HCT116 (cell line): Measurements from ENCODE around the gene TTYH3. TPM values are rescaled to one million over a fixed set of nuclear protein-coding genes. Genes with fewer than 3 reads are reported as not detected.
"Not testable (repeated sequence)": the region's sequence is repeated elsewhere in the genome, so short reads cannot be mapped to it uniquely, and the experiment has no call there.

Experiments
- ATAC-seq: fragments of 200-7000 bp; cut with Tn5 transposase; 2 replicates; pipeline ENCODE4 v1.9.1; 2020; ENCODE audit warnings: mild to moderate bottlenecking, moderate library complexity
- BruUV-seq: library from RNA; stranded (reverse); fragments of 400-500 nt; replicated peaks from 2 replicates; lab custom pipeline; 2021; lab: Mats Ljungman, UMichigan
- CTCF ChIA-PET: fragments of 300-600 bp; sonication (Branson Sonifier 250); formaldehyde crosslinking; loops from one replicate; lab custom pipeline; 2021; ENCODE audit warnings: antibody characterized with exemption; lab: Charles Lee
- POLR2A ChIA-PET: fragments of 300-600, 350-600 bp; sonication (Branson Sonifier 250); formaldehyde crosslinking; loops from one replicate; lab custom pipeline; 2021; ENCODE audit warnings: antibody characterized with exemption; lab: Charles Lee
- RAD21 ChIA-PET, 2 experiments: fragments of 300-600 bp; sonication (Branson Sonifier 250); formaldehyde crosslinking; loops; one replicate each; lab custom pipeline; 2023; ENCODE audit warnings: low total read pairs in 2 of 2; ENCODE audit not compliant: uncharacterized antibody in 2 of 2, unreplicated experiment in 2 of 2, low non-redundant PET in 1 of 2; lab: Charles Lee
- DNase-seq: peaks from one replicate; pipeline ENCODE4 v3.0.0-alpha.2; 2010; ENCODE audit warnings: low read depth, low spot score
- H2AFZ ChIP-seq: fragments of 200-600 bp; shearing (Covaris generic), sonication (generic); 2 replicates; pipeline ENCODE4 v1.6.1; 2017; ENCODE audit warnings: low read depth, mixed run types, mixed read lengths, antibody characterized with exemption, low read length; ENCODE audit not compliant: poor library complexity, severe bottlenecking
- H3K27ac ChIP-seq: 2 replicates; pipeline ENCODE4 v1.5.1; 2012; ENCODE audit warnings: low read depth, low read length
- H3K27me3 ChIP-seq: fragments of 200-600 bp; sonication (generic); 2 replicates; pipeline ENCODE4 v1.6.1; 2016; ENCODE audit warnings: mixed run types, low read length, mixed read lengths; ENCODE audit not compliant: insufficient read depth
- H3K36me3 ChIP-seq, 2 experiments: fragments of 200-500 bp in 1 of 2; fragments of 200-600 bp in 1 of 2; sonication (Bioruptor generic) in 1 of 2; sonication (generic) in 1 of 2; 2 replicates each; pipeline versions ENCODE4 v1.5.1 to v1.6.1; 2014 to 2016; ENCODE audit warnings: low read length in 2 of 2, inconsistent platforms in 1 of 2, mixed read lengths in 1 of 2, mixed run types in 1 of 2; ENCODE audit not compliant: insufficient read depth in 2 of 2, control insufficient read depth in 1 of 2
- H3K4me1 ChIP-seq, 2 experiments: fragments of 200-600 bp in 1 of 2; sonication (generic) in 1 of 2; 2 replicates each; pipeline versions ENCODE4 v1.5.1 to v1.6.1; 2012 to 2017; ENCODE audit warnings: low read length in 2 of 2, inconsistent platforms in 1 of 2, mild to moderate bottlenecking in 1 of 2, mixed read lengths in 1 of 2, mixed run types in 1 of 2, moderate library complexity in 1 of 2; ENCODE audit not compliant: insufficient read depth in 2 of 2, control insufficient read depth in 1 of 2
- H3K4me2 ChIP-seq: fragments of 200-600 bp; sonication (generic); 2 replicates; pipeline ENCODE4 v1.6.1; 2017; ENCODE audit warnings: mixed run types, low read length, mixed read lengths
- H3K4me3 ChIP-seq, 2 experiments: fragments of 200-600 bp in 1 of 2; sonication (generic) in 1 of 2; replicated peaks in 1 of 2; 2 replicates each; pipeline ENCODE4 v1.5.1; 2011 to 2016; ENCODE audit warnings: low read length in 2 of 2, control low read depth in 1 of 2, low read depth in 1 of 2, mild to moderate bottlenecking in 1 of 2, mixed read lengths in 1 of 2, mixed run types in 1 of 2
- H3K79me2 ChIP-seq: fragments of 200-600 bp; sonication (generic); 2 replicates; pipeline ENCODE4 v1.6.1; 2017; ENCODE audit warnings: mild to moderate bottlenecking, mixed run types, low read length, moderate library complexity, mixed read lengths; ENCODE audit not compliant: insufficient read depth
- H3K9ac ChIP-seq: fragments of 200-600 bp; sonication (generic); 2 replicates; pipeline ENCODE4 v1.6.1; 2016; ENCODE audit warnings: low read length, mixed read lengths
- H3K9me2 ChIP-seq: fragments of 200-600 bp; sonication (generic), shearing (Covaris generic); 2 replicates; pipeline ENCODE4 v1.6.1; 2017; ENCODE audit warnings: mixed run types, mild to moderate bottlenecking, moderate library complexity; ENCODE audit not compliant: insufficient read depth
- H3K9me3 ChIP-seq, 2 experiments: fragments of 200-500 bp in 1 of 2; fragments of 200-600 bp in 1 of 2; sonication (Bioruptor generic) in 1 of 2; sonication (generic) in 1 of 2; 2 replicates each; pipeline ENCODE4 v1.6.1; 2014 to 2017; ENCODE audit warnings: low read length in 2 of 2, mixed read lengths in 2 of 2, inconsistent platforms in 1 of 2, low read depth in 1 of 2, mild to moderate bottlenecking in 1 of 2, mixed run types in 1 of 2, moderate library complexity in 1 of 2; ENCODE audit not compliant: control insufficient read depth in 1 of 2, insufficient read depth in 1 of 2
- H4K20me1 ChIP-seq: fragments of 200-600 bp; sonication (generic), shearing (Covaris generic); 2 replicates; pipeline ENCODE4 v1.6.1; 2017; ENCODE audit warnings: mixed run types, mild to moderate bottlenecking, moderate library complexity; ENCODE audit not compliant: insufficient read depth
- CEBPB ChIP-seq: IDR thresholded peaks from 2 replicates; pipeline ENCODE4 v1.6.1; 2012; ENCODE audit warnings: low read depth
- EGR1 ChIP-seq: IDR thresholded peaks from 2 replicates; pipeline ENCODE4 v1.6.1; 2012; ENCODE audit warnings: low read depth
- ELF1 ChIP-seq: IDR thresholded peaks from 2 replicates; pipeline ENCODE4 v1.6.1; 2012; ENCODE audit warnings: low read depth, borderline replicate concordance
- FOSL1 ChIP-seq: IDR thresholded peaks from 2 replicates; pipeline ENCODE4 v1.6.1; 2012; ENCODE audit warnings: low read depth
- SIN3A ChIP-seq: IDR thresholded peaks from 2 replicates; pipeline ENCODE4 v1.6.1; 2012; ENCODE audit warnings: low read depth
- YY1 ChIP-seq: IDR thresholded peaks from 2 replicates; pipeline ENCODE4 v1.6.1; 2011; ENCODE audit warnings: low read length, low read depth, moderate library complexity, mild to moderate bottlenecking; ENCODE audit not compliant: insufficient replicate concordance; ENCODE audit errors: extremely low read depth
- ZFX ChIP-seq: fragments of 450-650 bp; IDR thresholded peaks from 2 replicates; pipeline ENCODE4 v1.6.1; 2017
- ZNF274 ChIP-seq: fragments of 200-500 bp; sonication (Bioruptor generic); IDR thresholded peaks from 2 replicates; pipeline ENCODE4 v1.6.1; 2014; ENCODE audit warnings: mild to moderate bottlenecking, low read depth, low read length, inconsistent platforms
- intact Hi-C: fragments of 100-400 bp; cut with micrococcal nuclease; formaldehyde crosslinking; loops from 2 replicates; pipeline ENCODE4 v1.10.0; 2022
- total RNA-seq: library from RNA; stranded (reverse); gene quantifications from one replicate; pipeline ENCODE4 v1.2.1, GENCODE V29; 2021; ENCODE audit not compliant: unreplicated experiment
- TF ChIP-seq, protein P1 (sequence below): IDR thresholded peaks from 2 replicates; pipeline ENCODE4 v1.6.1; 2011; ENCODE audit warnings: mild to moderate bottlenecking, low read length, moderate library complexity; ENCODE audit not compliant: insufficient replicate concordance; ENCODE audit errors: extremely low read depth
- TF ChIP-seq, protein P2 (sequence below), 3 experiments: fragments of 200-600 bp in 1 of 3; sonication (generic) in 1 of 3; IDR thresholded peaks in 2 of 3; conservative IDR thresholded peaks in 1 of 3; 2 replicates each; pipeline ENCODE4 v1.5.1; 2012 to 2017; ENCODE audit warnings: low read depth in 2 of 3, low read length in 2 of 3, antibody characterized with exemption in 1 of 3, borderline replicate concordance in 1 of 3, control low read depth in 1 of 3, mild to moderate bottlenecking in 1 of 3, mixed read lengths in 1 of 3, mixed run types in 1 of 3, moderate library complexity in 1 of 3; ENCODE audit not compliant: insufficient read depth in 1 of 3
- TF ChIP-seq, protein P3 (sequence below): IDR thresholded peaks from 2 replicates; pipeline ENCODE4 v1.6.1; 2012
- TF ChIP-seq, protein P4 (sequence below): IDR thresholded peaks from 2 replicates; pipeline ENCODE4 v1.6.1; 2012; ENCODE audit warnings: low read depth

The TTYH3 gene
- total RNA-seq, 1 experiment from 2014 or later, result 40.3 TPM

DNA sequence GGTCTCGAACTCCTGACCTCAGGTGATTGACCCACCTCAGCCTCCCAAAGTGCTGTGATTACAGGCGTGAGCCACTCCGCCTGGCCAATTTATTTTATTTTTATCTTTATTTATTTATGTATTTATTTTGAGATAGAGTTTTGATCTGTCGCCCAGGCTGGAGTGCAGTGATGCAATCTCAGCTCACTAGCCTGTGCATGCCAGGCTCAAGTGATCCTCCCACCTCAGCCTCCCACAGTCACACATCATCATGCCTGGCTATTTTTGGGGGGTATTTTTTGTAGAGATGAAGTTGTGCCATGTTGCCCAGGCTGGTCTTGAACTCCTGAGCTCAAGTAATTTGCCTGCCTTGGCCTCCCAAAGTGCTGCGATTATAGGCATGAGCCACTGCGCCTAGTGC is 41.4 kb downstream of the TTYH3 start:
- BruUV-seq, POLR2A ChIA-PET, H3K9me3 ChIP-seq, H2AFZ ChIP-seq, H3K4me1 ChIP-seq, H3K9me2 ChIP-seq, H4K20me1 ChIP-seq, CTCF ChIA-PET, ATAC-seq, H3K9ac ChIP-seq, H3K36me3 ChIP-seq, intact Hi-C loops, H3K4me2 ChIP-seq, H3K27ac ChIP-seq, H3K27me3 ChIP-seq, H3K79me2 ChIP-seq, DNase-seq, RAD21 ChIA-PET, H3K4me3 ChIP-seq: not testable (repeated sequence)

DNA sequence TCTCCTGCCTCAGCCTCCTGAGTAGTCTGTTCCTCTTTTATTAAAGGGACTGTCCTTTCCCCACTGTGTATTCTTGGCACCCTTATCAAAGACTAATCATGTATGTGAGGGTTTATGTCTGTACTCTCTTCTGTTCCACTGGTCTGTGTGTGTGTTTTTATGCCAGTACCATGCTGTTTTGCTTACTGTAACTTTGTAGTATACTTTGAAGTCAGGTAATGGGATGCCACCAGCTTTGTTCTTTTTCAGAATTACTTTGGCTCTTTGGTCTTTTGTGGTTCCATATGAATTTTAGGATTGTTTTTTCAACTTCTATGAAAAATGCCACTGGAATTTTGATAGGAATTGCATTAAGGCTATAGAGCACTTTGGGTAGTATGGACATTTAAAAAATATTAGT is 42.1 kb downstream of the TTYH3 start:
- Histone ChIP-seq H2AFZ (no peak overlapping the region), H3K36me3 (no peaks in the 10 kb centered on the region), H3K27ac (no peak overlapping the region), H3K9me2 (no peaks in the 10 kb centered on the region), H3K27me3 (no peaks in the 10 kb centered on the region), H3K9me3 (no peaks in the 10 kb centered on the region), H3K4me2 (no peak overlapping the region), H4K20me1 (no peaks in the 10 kb centered on the region), H3K9ac (no peak overlapping the region), H3K4me1 (peaks cover 0 to 7% of the 10 kb centered on the region in 2 experiments; a peak in 1 of 4 replicates), H3K79me2 (no peaks in the 10 kb centered on the region), H3K4me3 (no peak overlapping the region)
- ATAC-seq (no peak), DNase-seq (no peak)
- intact Hi-C loops, result no loop called here
- ChIA-PET CTCF (no interaction called here), POLR2A (no interaction called here), RAD21 (no interaction called here)
- no TSS peak for BruUV-seq
- no peak for TF ChIP-seq ZNF274
- TF ChIP-seq CEBPB, result no peak
- no peak for TF ChIP-seq SIN3A
- TF ChIP-seq FOSL1, result no peak
- TF ChIP-seq, protein P1, sequence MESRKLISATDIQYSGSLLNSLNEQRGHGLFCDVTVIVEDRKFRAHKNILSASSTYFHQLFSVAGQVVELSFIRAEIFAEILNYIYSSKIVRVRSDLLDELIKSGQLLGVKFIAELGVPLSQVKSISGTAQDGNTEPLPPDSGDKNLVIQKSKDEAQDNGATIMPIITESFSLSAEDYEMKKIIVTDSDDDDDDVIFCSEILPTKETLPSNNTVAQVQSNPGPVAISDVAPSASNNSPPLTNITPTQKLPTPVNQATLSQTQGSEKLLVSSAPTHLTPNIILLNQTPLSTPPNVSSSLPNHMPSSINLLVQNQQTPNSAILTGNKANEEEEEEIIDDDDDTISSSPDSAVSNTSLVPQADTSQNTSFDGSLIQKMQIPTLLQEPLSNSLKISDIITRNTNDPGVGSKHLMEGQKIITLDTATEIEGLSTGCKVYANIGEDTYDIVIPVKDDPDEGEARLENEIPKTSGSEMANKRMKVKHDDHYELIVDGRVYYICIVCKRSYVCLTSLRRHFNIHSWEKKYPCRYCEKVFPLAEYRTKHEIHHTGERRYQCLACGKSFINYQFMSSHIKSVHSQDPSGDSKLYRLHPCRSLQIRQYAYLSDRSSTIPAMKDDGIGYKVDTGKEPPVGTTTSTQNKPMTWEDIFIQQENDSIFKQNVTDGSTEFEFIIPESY, result no peak
- no peak for TF ChIP-seq ELF1
- TF ChIP-seq, protein P2, sequence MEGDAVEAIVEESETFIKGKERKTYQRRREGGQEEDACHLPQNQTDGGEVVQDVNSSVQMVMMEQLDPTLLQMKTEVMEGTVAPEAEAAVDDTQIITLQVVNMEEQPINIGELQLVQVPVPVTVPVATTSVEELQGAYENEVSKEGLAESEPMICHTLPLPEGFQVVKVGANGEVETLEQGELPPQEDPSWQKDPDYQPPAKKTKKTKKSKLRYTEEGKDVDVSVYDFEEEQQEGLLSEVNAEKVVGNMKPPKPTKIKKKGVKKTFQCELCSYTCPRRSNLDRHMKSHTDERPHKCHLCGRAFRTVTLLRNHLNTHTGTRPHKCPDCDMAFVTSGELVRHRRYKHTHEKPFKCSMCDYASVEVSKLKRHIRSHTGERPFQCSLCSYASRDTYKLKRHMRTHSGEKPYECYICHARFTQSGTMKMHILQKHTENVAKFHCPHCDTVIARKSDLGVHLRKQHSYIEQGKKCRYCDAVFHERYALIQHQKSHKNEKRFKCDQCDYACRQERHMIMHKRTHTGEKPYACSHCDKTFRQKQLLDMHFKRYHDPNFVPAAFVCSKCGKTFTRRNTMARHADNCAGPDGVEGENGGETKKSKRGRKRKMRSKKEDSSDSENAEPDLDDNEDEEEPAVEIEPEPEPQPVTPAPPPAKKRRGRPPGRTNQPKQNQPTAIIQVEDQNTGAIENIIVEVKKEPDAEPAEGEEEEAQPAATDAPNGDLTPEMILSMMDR (IDR thresholded peaks at IDR 0.05 in 2 of 3, conservative IDR thresholded peaks at IDR 0.05 in 1 of 3; ENCODE audit: borderline replicate concordance in 1 of 3, insufficient read depth in 1 of 3, low read depth in 2 of 3, low read length in 2 of 3), result no peak
- TF ChIP-seq EGR1, result no peak
- TF ChIP-seq, protein P3, sequence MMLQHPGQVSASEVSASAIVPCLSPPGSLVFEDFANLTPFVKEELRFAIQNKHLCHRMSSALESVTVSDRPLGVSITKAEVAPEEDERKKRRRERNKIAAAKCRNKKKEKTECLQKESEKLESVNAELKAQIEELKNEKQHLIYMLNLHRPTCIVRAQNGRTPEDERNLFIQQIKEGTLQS, result no peak
- no peak for TF ChIP-seq ZFX
- no peak for TF ChIP-seq YY1
- TF ChIP-seq, protein P4, sequence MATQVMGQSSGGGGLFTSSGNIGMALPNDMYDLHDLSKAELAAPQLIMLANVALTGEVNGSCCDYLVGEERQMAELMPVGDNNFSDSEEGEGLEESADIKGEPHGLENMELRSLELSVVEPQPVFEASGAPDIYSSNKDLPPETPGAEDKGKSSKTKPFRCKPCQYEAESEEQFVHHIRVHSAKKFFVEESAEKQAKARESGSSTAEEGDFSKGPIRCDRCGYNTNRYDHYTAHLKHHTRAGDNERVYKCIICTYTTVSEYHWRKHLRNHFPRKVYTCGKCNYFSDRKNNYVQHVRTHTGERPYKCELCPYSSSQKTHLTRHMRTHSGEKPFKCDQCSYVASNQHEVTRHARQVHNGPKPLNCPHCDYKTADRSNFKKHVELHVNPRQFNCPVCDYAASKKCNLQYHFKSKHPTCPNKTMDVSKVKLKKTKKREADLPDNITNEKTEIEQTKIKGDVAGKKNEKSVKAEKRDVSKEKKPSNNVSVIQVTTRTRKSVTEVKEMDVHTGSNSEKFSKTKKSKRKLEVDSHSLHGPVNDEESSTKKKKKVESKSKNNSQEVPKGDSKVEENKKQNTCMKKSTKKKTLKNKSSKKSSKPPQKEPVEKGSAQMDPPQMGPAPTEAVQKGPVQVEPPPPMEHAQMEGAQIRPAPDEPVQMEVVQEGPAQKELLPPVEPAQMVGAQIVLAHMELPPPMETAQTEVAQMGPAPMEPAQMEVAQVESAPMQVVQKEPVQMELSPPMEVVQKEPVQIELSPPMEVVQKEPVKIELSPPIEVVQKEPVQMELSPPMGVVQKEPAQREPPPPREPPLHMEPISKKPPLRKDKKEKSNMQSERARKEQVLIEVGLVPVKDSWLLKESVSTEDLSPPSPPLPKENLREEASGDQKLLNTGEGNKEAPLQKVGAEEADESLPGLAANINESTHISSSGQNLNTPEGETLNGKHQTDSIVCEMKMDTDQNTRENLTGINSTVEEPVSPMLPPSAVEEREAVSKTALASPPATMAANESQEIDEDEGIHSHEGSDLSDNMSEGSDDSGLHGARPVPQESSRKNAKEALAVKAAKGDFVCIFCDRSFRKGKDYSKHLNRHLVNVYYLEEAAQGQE, result no peak
